HepG2 (cell line): ENCODE measurements around the gene SMYD2. TPM values are rescaled to one million over a fixed set of nuclear protein-coding genes. Genes with fewer than 3 reads are reported as not detected.
A peak's percentile ranks its signal among the peaks of the same experiment; 100 is the strongest.

Source experiments
- CAMTA2 ChIP-seq: sonication (generic); formaldehyde crosslinking; IDR thresholded peaks from 2 replicates; pipeline ENCODE4 v1.4.0; 2020; ENCODE audit warnings: mild to moderate bottlenecking, missing genetic modification reagents, borderline replicate concordance
- GLI4 ChIP-seq: sonication (generic); formaldehyde crosslinking; IDR thresholded peaks from 2 replicates; pipeline ENCODE4 v1.5.1; 2020; ENCODE audit warnings: missing genetic modification reagents, mild to moderate bottlenecking, moderate library complexity, borderline replicate concordance
- HBP1 ChIP-seq: IDR thresholded peaks from 2 replicates; pipeline ENCODE4 v1.6.1; 2016; ENCODE audit warnings: low read depth, control low read depth
- ISL2 ChIP-seq: sonication (generic); formaldehyde crosslinking; IDR thresholded peaks from 2 replicates; pipeline ENCODE4 v1.5.0; 2020; ENCODE audit warnings: missing genetic modification reagents
- KAT7 ChIP-seq: IDR thresholded peaks from 2 replicates; pipeline ENCODE4 v1.6.1; 2018; ENCODE audit warnings: borderline replicate concordance, missing compliant biosample characterization
- KLF6 ChIP-seq: IDR thresholded peaks from 2 replicates; pipeline ENCODE4 v1.8.0; 2016; ENCODE audit warnings: missing biosample characterization, missing genetic modification reagents
- MEIS1 ChIP-seq: sonication (generic); formaldehyde crosslinking; IDR thresholded peaks from 2 replicates; pipeline ENCODE4 v1.9.0; 2021; ENCODE audit warnings: mild to moderate bottlenecking, missing genetic modification reagents, moderate library complexity, borderline replicate concordance
- MYC ChIP-seq: sonication (generic); formaldehyde crosslinking; IDR thresholded peaks from 2 replicates; pipeline ENCODE4 v1.9.0; 2021; ENCODE audit warnings: missing genetic modification reagents, borderline replicate concordance
- PITX1 ChIP-seq: sonication (generic); formaldehyde crosslinking; IDR thresholded peaks from 2 replicates; pipeline ENCODE4 v1.5.1; 2020; ENCODE audit warnings: mild to moderate bottlenecking, missing genetic modification reagents
- POGZ ChIP-seq: sonication (generic); formaldehyde crosslinking; IDR thresholded peaks from 2 replicates; pipeline ENCODE4 v1.4.0; 2020; ENCODE audit warnings: mild to moderate bottlenecking, missing genetic modification reagents
- POLR2G ChIP-seq: fragments of 200-400 bp; formaldehyde crosslinking; IDR thresholded peaks from 2 replicates; pipeline ENCODE4 v1.6.1; 2018; ENCODE audit warnings: mild to moderate bottlenecking, low read depth, low read length, moderate library complexity
- RARA ChIP-seq: IDR thresholded peaks from 2 replicates; pipeline ENCODE4 v1.6.1; 2016; ENCODE audit warnings: missing genetic modification reagents, missing compliant biosample characterization
- RBM39 ChIP-seq: fragments of 200-400 bp; formaldehyde crosslinking; IDR thresholded peaks from one replicate; pipeline ENCODE4 v1.6.1; 2018; ENCODE audit warnings: antibody characterized with exemption, mild to moderate bottlenecking, low read depth, low read length; ENCODE audit not compliant: poor library complexity, severe bottlenecking
- SKI ChIP-seq: fragments of 450-650 bp; IDR thresholded peaks from one replicate; pipeline ENCODE4 v1.6.1; 2018; ENCODE audit warnings: mild to moderate bottlenecking; ENCODE audit not compliant: partially characterized antibody
- THAP7 ChIP-seq: sonication (generic); formaldehyde crosslinking; IDR thresholded peaks from 2 replicates; pipeline ENCODE4 v1.8.1; 2023; ENCODE audit warnings: mild to moderate bottlenecking, missing genetic modification reagents
- YY1 ChIP-seq: IDR thresholded peaks from 2 replicates; pipeline ENCODE4 v1.6.1; 2011; ENCODE audit warnings: low read length, low read depth, moderate library complexity, mild to moderate bottlenecking; ENCODE audit not compliant: insufficient read depth, insufficient replicate concordance
- ZNF276 ChIP-seq: sonication (generic); formaldehyde crosslinking; IDR thresholded peaks from 2 replicates; pipeline ENCODE4 v1.4.0; 2020; ENCODE audit warnings: mild to moderate bottlenecking, low read depth, missing genetic modification reagents
- ZNF414 ChIP-seq: sonication (generic); formaldehyde crosslinking; IDR thresholded peaks from 2 replicates; pipeline ENCODE4 v1.5.0; 2020; ENCODE audit warnings: missing genetic modification reagents
- ZNF770 ChIP-seq: sonication (generic); formaldehyde crosslinking; IDR thresholded peaks from 2 replicates; pipeline ENCODE4 v1.5.0; 2020; ENCODE audit warnings: mild to moderate bottlenecking, missing genetic modification reagents
- ZSCAN5A ChIP-seq: sonication (generic); formaldehyde crosslinking; IDR thresholded peaks from 2 replicates; pipeline ENCODE4 v1.8.0; 2022; ENCODE audit warnings: mild to moderate bottlenecking, missing genetic modification reagents, borderline replicate concordance
- polyA plus RNA-seq, 8 experiments: library from polyadenylated mRNA; depleted of rRNA in 3 of 8; stranded (reverse) in 7 of 8; unstranded in 1 of 8; fragments of >200 nt; fragmentation: Illumina TruSeq in 4 of 8; extraction: Trizol in 4 of 8; gene quantifications; 2 replicates each; pipeline versions ENCODE4 v1.2.1 to v1.2.3, GENCODE V29; 2011 to 2016; ENCODE audit warnings: low read depth in 4 of 8, missing spikeins in 1 of 8, mixed read lengths in 1 of 8; ENCODE audit not compliant: insufficient read depth in 1 of 8
- total RNA-seq, 5 experiments: library from RNA; depleted of rRNA; stranded (reverse); fragments of >200 nt; fragmentation: Illumina TruSeq; extraction: Trizol; gene quantifications; 2 replicates each; pipeline ENCODE4 v1.2.3, GENCODE V29; 2016; ENCODE audit warnings: low read depth in 1 of 5

The SMYD2 gene
- total and polyA plus RNA-seq, 2 of the 13 experiments (the other 11 are each of a cell fraction or from before 2014, with no cell fraction given): 72.7 to 139 TPM

GRCh38 chr1:214281021-214281719, at the start of gene SMYD2 (continued):
- no peak for TF ChIP-seq HBP1
- no peak for TF ChIP-seq RARA (CRISPR knock-in tag)
- peak; percentile 63; the same call in 1 of the 2 replicates for TF ChIP-seq KLF6 (CRISPR knock-in tag)
- TF ChIP-seq ZNF414: 0 out of 2 replicates have a peak, but pooled peaks have one; percentile 29
- peak; percentile 51 for TF ChIP-seq YY1
- TF ChIP-seq THAP7 (CRISPR knock-in tag): no peak
- TF ChIP-seq KAT7 (CRISPR knock-in tag): peak; percentile 27; the same call in 1 of the 2 replicates
- TF ChIP-seq CAMTA2 (CRISPR knock-in tag): 0 out of 2 replicates have a peak, but pooled peaks have one; percentile 16
- 0 out of 2 replicates have a peak, but pooled peaks have one; percentile 62 for TF ChIP-seq GLI4 (CRISPR knock-in tag)
- TF ChIP-seq POLR2G: peak; percentile 83
- 0 out of 2 replicates have a peak, but pooled peaks have one; percentile 54 for TF ChIP-seq ZNF276 (CRISPR knock-in tag)
- TF ChIP-seq MYC (CRISPR knock-in tag): peak; percentile 96
- 0 out of 2 replicates have a peak, but pooled peaks have one; percentile 25 for TF ChIP-seq PITX1 (CRISPR knock-in tag)
- TF ChIP-seq POGZ (CRISPR knock-in tag): no peak; the same call in 1 of the 2 replicates
- TF ChIP-seq ISL2 (CRISPR knock-in tag): no peak
- TF ChIP-seq MEIS1 (CRISPR knock-in tag): peak; percentile 41; the same call in 1 of the 2 replicates
- TF ChIP-seq ZSCAN5A: peak; percentile 44; the same call in 1 of the 2 replicates
- TF ChIP-seq SKI: peak; percentile 79
- TF ChIP-seq ZNF770 (CRISPR knock-in tag): peak; percentile 39; the same call in 1 of the 2 replicates
- peak; percentile 56 for TF ChIP-seq RBM39
